Osteocyte (in vitro differentiated cells): ENCODE measurements around the gene PSMG4. TPM values are rescaled to one million over a fixed set of nuclear protein-coding genes. Genes with fewer than 3 reads are reported as not detected.

Experiments used
- DNase-seq: peaks from one replicate; pipeline ENCODE4 v3.0.0; 2021; ENCODE audit warnings: mixed read lengths; ENCODE audit not compliant: unreplicated experiment; ENCODE audit errors: extremely low spot score
- H3K27ac Mint-ChIP-seq: one replicate; pipeline ENCODE4 v1.8.0; 2021; ENCODE audit warnings: mild to moderate bottlenecking, mixed read lengths; ENCODE audit not compliant: unreplicated experiment
- H3K27me3 Mint-ChIP-seq: one replicate; pipeline ENCODE4 v1.8.0; 2021; ENCODE audit warnings: mixed read lengths; ENCODE audit not compliant: unreplicated experiment
- H3K36me3 Mint-ChIP-seq: one replicate; pipeline ENCODE4 v1.8.0; 2021; ENCODE audit warnings: mixed read lengths; ENCODE audit not compliant: unreplicated experiment
- H3K4me1 Mint-ChIP-seq: one replicate; pipeline ENCODE4 v1.8.0; 2021; ENCODE audit warnings: mixed read lengths; ENCODE audit not compliant: unreplicated experiment
- H3K4me3 Mint-ChIP-seq: one replicate; pipeline ENCODE4 v1.8.0; 2021; ENCODE audit warnings: mild to moderate bottlenecking, moderate library complexity, mixed read lengths; ENCODE audit not compliant: unreplicated experiment
- H3K9me3 Mint-ChIP-seq: one replicate; pipeline ENCODE4 v1.8.0; 2021; ENCODE audit warnings: mixed read lengths; ENCODE audit not compliant: unreplicated experiment
- CTCF ChIP-seq: fragments of 200-600 bp; sonication (generic); IDR thresholded peaks from 2 replicates; pipeline ENCODE4 v1.5.0; 2021; ENCODE audit warnings: antibody characterized with exemption, mild to moderate bottlenecking, moderate library complexity
- total RNA-seq: library from RNA; stranded (reverse); gene quantifications from 2 replicates; pipeline ENCODE4 v1.2.1, GENCODE V29; 2021

PSMG4 gene
- total RNA-seq, 1 donor from 2014 or later = 22.0 TPM

- Mint-ChIP-seq H3K4me3 (no peak overlapping the region), H3K27me3 (no peaks in the 10 kb centered on the region), H3K27ac (peak overlapping the region; percentile 16), H3K36me3 (peaks cover 15% of the 10 kb centered on the region), H3K9me3 (no peaks in the 10 kb centered on the region), H3K4me1 (peaks cover 18% of the 10 kb centered on the region)
- DNase-seq = no peak
- no peak for TF ChIP-seq CTCF
Observed at GRCh38 chr6:3276174-3277167, 17.7 kb downstream of the PSMG4 start.

GRCh38 chr6:3277251-3277650, 18.5 kb downstream of the PSMG4 start:
- H3K27me3 Mint-ChIP-seq = no peaks in the 10 kb centered on the region
- H3K9me3 Mint-ChIP-seq = no peaks in the 10 kb centered on the region
- no peak for TF ChIP-seq CTCF
- no peak for DNase-seq
- no peak overlapping the region for H3K4me3 Mint-ChIP-seq
- no peak overlapping the region for H3K27ac Mint-ChIP-seq
- H3K36me3 Mint-ChIP-seq = peaks cover 11% of the 10 kb centered on the region
- peaks cover 26% of the 10 kb centered on the region for H3K4me1 Mint-ChIP-seq

GRCh38 chr6:3277851-3278416, 19.2 kb downstream of the PSMG4 start:
- Mint-ChIP-seq H3K27me3 (no peaks in the 10 kb centered on the region), H3K36me3 (peaks cover 7% of the 10 kb centered on the region), H3K4me1 (peaks cover 33% of the 10 kb centered on the region), H3K9me3 (no peaks in the 10 kb centered on the region), H3K27ac (no peak overlapping the region), H3K4me3 (no peak overlapping the region)
- no peak for TF ChIP-seq CTCF
- no peak for DNase-seq

- Mint-ChIP-seq H3K27me3 (no peaks in the 10 kb centered on the region), H3K9me3 (no peaks in the 10 kb centered on the region), H3K27ac (no peak overlapping the region), H3K36me3 (peaks cover 4% of the 10 kb centered on the region), H3K4me1 (peaks cover 36% of the 10 kb centered on the region), H3K4me3 (no peak overlapping the region)
- TF ChIP-seq CTCF = no peak
- no peak for DNase-seq
Observed at GRCh38 chr6:3278691-3279090, 19.9 kb downstream of the PSMG4 start.

GRCh38 chr6:3280091-3280490, 21.3 kb downstream of the PSMG4 start:
- H3K36me3 Mint-ChIP-seq = peaks cover 6% of the 10 kb centered on the region
- H3K9me3 Mint-ChIP-seq = no peaks in the 10 kb centered on the region
- TF ChIP-seq CTCF = no peak
- no peaks in the 10 kb centered on the region for H3K27me3 Mint-ChIP-seq
- DNase-seq = no peak
- peak overlapping the region; percentile 23 for H3K27ac Mint-ChIP-seq
- no peak overlapping the region for H3K4me3 Mint-ChIP-seq
- H3K4me1 Mint-ChIP-seq = peaks cover 39% of the 10 kb centered on the region
